C4-2B (cell line): Measurements from ENCODE around the gene SIX2.

Experiments
- H3K27ac ChIP-seq: fragments of 450-650 bp; 2 replicates; pipeline ENCODE4 v1.5.1; 2017
- ZFX ChIP-seq: fragments of 450-650 bp; IDR thresholded peaks from 2 replicates; pipeline ENCODE4 v1.6.1; 2017
- TF ChIP-seq, protein P1 (sequence below): fragments of 450-650 bp; conservative IDR thresholded peaks from 2 replicates; pipeline ENCODE4 v1.5.1; 2017; ENCODE audit warnings: mild to moderate bottlenecking

The SIX2 gene

DNA sequence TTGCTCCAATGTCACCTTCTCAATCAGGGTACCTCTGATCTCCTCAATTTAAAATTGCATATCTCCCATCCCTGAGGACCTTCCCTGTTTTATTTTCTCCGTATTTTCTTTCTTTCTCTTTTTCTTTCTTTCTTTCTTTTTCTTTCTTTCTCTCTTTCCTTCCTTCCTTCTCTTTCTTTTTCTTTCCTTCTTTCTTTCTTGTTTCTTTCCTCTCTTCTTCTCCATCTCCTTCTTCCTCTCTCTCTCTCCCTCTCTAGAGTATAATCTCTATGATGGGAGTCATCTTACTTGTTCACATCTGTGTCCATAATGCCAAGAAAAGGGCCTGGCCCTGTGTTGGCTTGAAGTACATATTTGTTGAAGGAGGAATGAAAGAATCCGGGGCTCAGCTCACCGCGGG, 21.3 kb upstream of the SIX2 start:
- TF ChIP-seq, protein P1, sequence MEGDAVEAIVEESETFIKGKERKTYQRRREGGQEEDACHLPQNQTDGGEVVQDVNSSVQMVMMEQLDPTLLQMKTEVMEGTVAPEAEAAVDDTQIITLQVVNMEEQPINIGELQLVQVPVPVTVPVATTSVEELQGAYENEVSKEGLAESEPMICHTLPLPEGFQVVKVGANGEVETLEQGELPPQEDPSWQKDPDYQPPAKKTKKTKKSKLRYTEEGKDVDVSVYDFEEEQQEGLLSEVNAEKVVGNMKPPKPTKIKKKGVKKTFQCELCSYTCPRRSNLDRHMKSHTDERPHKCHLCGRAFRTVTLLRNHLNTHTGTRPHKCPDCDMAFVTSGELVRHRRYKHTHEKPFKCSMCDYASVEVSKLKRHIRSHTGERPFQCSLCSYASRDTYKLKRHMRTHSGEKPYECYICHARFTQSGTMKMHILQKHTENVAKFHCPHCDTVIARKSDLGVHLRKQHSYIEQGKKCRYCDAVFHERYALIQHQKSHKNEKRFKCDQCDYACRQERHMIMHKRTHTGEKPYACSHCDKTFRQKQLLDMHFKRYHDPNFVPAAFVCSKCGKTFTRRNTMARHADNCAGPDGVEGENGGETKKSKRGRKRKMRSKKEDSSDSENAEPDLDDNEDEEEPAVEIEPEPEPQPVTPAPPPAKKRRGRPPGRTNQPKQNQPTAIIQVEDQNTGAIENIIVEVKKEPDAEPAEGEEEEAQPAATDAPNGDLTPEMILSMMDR: no peak
- no peak for TF ChIP-seq ZFX
- H3K27ac ChIP-seq: no peak overlapping the region

- H3K27ac ChIP-seq: no peak overlapping the region
- TF ChIP-seq ZFX: no peak
- TF ChIP-seq, protein P1: no peak
Measured at GRCh38 chr2:45029215-45029614, 20.0 kb upstream of the SIX2 start.

- TF ChIP-seq, protein P1: no peak
- TF ChIP-seq ZFX: no peak
- no peak overlapping the region for H3K27ac ChIP-seq
Measured at GRCh38 chr2:45028276-45028675, 19.0 kb upstream of the SIX2 start.

DNA sequence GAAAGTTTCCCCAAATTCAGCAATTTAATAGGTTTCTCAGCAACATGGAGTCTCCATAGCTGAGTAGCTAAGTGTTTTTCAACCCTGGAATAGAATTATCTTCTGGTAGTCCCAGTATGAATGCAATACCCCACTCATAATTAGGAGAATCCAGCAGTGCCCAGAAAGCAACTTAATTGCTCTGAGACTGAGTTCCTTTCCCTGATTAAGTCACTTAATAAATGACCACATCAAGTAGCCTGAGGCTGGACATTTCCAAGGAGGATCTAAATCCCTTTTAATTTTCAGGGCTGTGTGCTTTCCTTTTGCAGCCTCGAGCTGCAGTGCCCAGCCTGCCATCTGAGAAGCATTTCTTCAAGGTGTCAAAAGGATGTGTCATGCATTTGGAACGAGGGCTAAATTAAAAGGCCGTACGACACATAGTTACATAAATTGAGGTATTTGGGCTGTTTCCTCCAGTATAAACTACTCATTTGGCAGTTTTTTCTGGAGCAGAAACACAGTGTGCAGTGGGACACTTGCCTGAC, 17.7 kb upstream of the SIX2 start:
- no peak for TF ChIP-seq ZFX
- TF ChIP-seq, protein P1: no peak

DNA sequence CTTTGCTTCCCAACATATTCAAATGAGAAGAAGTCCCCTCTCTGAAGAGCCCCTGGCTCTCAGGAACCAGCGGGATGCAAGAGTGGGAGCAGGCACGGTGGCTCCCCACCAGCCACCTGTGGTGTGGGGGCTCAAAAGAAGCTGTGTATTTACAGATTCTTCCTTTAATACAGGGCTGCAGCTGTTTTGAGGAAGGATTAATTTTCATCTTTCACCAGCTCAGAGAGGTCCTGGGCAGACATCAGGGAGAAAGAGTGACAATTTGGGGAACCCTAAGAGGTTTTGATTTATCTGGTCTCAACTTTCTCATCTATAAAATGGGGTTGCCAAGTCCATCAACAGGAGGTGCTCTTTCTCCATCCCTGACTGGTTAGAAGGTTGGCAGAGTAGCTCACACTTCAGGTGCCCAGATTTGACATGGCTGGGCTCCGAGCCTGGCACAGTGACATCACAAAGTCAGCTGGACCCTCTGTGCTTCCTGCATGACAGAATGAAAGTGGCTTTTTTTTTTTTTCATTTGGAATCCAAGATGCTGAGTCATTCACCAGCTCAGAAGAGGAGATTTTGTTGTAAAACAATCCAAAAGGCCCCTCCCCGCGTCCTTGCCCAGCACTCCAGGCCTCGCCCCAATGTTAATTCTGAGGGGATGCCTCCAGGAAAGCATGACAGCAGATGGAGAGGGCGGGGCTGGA, 15.5 kb upstream of the SIX2 start:
- TF ChIP-seq, protein P1: peak; percentile 66
- no peak for TF ChIP-seq ZFX
- H3K27ac ChIP-seq: peak overlapping the region; percentile 47

More for the DNA sequence above, 17.7 kb upstream of the SIX2 start:
- H3K27ac ChIP-seq: no peak overlapping the region

DNA sequence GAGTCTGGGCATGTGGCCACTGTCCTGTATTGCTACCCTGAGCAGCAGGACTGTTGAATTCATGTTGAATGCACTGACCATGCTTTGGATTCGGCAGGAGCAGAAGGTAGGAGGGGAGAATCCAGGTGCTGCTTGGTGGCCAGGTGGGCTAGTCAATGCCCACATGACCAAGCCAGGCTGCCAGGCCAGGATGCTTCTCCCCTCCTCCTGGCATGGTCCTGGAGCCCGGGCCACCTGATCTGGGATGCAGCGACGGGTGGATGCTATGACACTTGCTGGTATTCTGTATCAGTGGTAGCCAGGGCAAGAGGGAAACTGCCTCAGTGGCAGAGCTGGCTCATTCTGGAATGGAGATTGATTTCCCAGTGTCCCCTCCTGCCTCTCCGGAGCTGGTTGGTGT, 14.8 kb upstream of the SIX2 start:
- TF ChIP-seq ZFX: no peak
- TF ChIP-seq, protein P1: no peak
- no peak overlapping the region for H3K27ac ChIP-seq

DNA sequence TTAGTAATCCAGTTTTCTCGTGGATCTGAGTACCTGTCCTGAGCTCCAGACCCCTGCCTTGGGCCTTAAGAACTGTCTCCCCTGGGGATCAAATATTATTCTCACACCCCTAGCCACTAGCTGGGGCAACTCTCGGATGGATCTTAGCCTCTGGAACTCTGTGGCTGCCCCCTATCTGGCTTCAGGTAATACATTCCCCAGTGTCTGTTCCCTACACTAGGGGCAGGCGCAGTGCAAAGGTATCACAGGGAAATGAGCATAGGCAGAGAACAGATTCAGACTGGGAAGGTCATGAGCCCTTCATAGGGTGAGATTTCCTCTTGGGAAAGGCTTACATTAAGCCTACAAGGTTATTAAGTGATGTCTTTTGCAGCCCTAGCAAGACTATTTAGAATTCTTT, 11.2 kb upstream of the SIX2 start:
- no peak overlapping the region for H3K27ac ChIP-seq

More for the DNA sequence above, 11.2 kb upstream of the SIX2 start:
- no peak for TF ChIP-seq ZFX
- TF ChIP-seq, protein P1: no peak
